IPS DF 19.7 (cell line): ENCODE results near the gene MORC2.

Source experiments
- DNase-seq: peaks from one replicate; pipeline ENCODE4 v3.0.0-alpha.2; 2013; ENCODE audit warnings: low read depth, low spot score

Gene MORC2

GRCh38 chr22:30889268-30889995 is 79.1 kb downstream of the MORC2 start:
- DNase-seq = no peak

- DNase-seq = no peak
These were observed 80.7 kb downstream of the MORC2 start for GRCh38 chr22:30887861-30888260.

- no peak for DNase-seq
These were observed 81.1 kb downstream of the MORC2 start for GRCh38 chr22:30887453-30887852.

- no peak for DNase-seq
These were observed 83.0 kb downstream of the MORC2 start for GRCh38 chr22:30885591-30885990.

GRCh38 chr22:30885001-30885366 is 83.6 kb downstream of the MORC2 start:
- no peak for DNase-seq

GRCh38 chr22:30884211-30885000 is 84.2 kb downstream of the MORC2 start:
- no peak for DNase-seq

GRCh38 chr22:30883586-30884145 is 84.9 kb downstream of the MORC2 start:
- no peak for DNase-seq

- DNase-seq = no peak
These were observed 85.5 kb downstream of the MORC2 start for GRCh38 chr22:30882974-30883533.

GRCh38 chr22:30882184-30882717 is 86.3 kb downstream of the MORC2 start:
- DNase-seq = no peak

GRCh38 chr22:30881361-30882183 is 87.0 kb downstream of the MORC2 start:
- DNase-seq = no peak

GRCh38 chr22:30880847-30881246 is 87.7 kb downstream of the MORC2 start:
- no peak for DNase-seq

GRCh38 chr22:30880181-30880601 is 88.4 kb downstream of the MORC2 start:
- DNase-seq = no peak

- no peak for DNase-seq
These were observed 89.2 kb downstream of the MORC2 start for GRCh38 chr22:30879415-30879797.

GRCh38 chr22:30878516-30879414 is 89.8 kb downstream of the MORC2 start:
- no peak for DNase-seq

GRCh38 chr22:30877662-30878515 is 90.7 kb downstream of the MORC2 start:
- DNase-seq = no peak

- DNase-seq = no peak
These were observed 91.5 kb downstream of the MORC2 start for GRCh38 chr22:30876915-30877553.

- DNase-seq = no peak
These were observed 92.3 kb downstream of the MORC2 start for GRCh38 chr22:30876221-30876751.

- no peak for DNase-seq
These were observed 92.9 kb downstream of the MORC2 start for GRCh38 chr22:30875481-30876215.
